ENCODE results near the gene FOXP4.

FOXP4 gene

DNA sequence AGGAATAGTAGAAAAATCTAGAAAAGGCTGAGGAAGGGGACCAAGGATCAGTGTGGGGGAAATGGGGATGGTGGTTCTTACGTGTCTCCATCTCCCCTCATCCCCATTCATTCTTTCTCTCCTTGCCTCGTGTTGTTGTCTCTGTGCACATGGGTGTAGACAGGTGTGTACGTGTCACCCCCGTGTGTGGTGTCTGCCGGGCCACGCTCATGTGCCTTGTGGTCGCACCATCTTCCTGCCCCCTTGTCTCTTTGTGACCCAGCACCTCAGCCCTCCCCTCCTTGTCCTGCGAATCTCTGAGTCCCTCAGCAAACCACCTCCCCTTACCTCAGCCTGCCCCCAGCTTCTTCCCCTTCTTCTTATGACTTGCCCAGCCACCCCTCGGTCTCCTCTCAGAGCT lies 39.4 kb downstream of the FOXP4 start:
- Mint-ChIP-seq H3K36me3 (ENCODE audit: low read depth) (no peaks in the 10 kb centered on the region), H3K27ac (no peak overlapping the region), H3K4me3 (no peak overlapping the region), H3K4me1 (ENCODE audit: low read depth) (no peaks in the 10 kb centered on the region), H3K9me3 (no peaks in the 10 kb centered on the region), H3K27me3 (ENCODE audit: low read depth) (no peaks in the 10 kb centered on the region)
- DNase-seq (ENCODE audit: low spot score), result no peak

DNA sequence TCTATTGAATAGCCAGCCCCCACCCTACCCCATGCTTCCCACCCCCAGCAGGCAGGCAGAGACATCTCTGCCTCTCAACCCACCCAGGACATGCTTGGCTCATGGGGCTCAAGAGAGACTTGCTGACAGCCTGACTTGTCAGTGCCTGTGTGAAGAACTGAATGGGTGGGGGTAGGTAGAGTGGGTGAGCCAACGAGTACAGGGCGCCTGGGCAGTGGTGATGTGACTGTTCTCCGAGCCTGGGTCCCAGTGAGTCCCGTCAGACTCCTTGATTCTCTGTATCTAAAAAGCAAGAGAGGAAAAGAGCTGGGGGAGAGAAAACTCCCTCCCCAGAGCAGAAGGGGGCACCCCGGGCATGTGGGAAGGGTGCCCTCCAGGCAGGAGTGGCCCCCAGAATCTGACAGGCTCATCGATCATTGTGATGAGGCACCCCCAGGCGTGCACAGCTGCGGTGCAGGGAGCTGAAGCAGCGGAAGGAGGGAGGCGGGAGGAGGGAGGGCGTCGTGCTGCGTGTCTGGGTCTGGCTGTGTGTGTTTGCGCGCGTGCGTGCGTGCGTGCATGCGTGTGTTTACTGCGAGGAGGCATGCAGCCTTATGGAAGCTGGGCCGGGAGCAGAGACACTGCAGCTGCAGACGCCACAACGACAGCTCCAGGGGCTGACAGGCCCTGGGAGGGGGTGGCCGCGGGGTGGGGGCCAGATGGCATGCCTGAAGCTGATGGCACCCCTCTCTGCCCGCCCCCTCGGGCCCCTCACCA lies 40.2 kb downstream of the FOXP4 start:
- H3K36me3 Mint-ChIP-seq (ENCODE audit: low read depth), result no peaks in the 10 kb centered on the region
- no peaks in the 10 kb centered on the region for H3K9me3 Mint-ChIP-seq
- no peak overlapping the region for H3K4me3 Mint-ChIP-seq
- no peaks in the 10 kb centered on the region for H3K27me3 Mint-ChIP-seq (ENCODE audit: low read depth)
- no peak for DNase-seq (ENCODE audit: low spot score)
- H3K27ac Mint-ChIP-seq, result no peak overlapping the region
- no peaks in the 10 kb centered on the region for H3K4me1 Mint-ChIP-seq (ENCODE audit: low read depth)

DNA sequence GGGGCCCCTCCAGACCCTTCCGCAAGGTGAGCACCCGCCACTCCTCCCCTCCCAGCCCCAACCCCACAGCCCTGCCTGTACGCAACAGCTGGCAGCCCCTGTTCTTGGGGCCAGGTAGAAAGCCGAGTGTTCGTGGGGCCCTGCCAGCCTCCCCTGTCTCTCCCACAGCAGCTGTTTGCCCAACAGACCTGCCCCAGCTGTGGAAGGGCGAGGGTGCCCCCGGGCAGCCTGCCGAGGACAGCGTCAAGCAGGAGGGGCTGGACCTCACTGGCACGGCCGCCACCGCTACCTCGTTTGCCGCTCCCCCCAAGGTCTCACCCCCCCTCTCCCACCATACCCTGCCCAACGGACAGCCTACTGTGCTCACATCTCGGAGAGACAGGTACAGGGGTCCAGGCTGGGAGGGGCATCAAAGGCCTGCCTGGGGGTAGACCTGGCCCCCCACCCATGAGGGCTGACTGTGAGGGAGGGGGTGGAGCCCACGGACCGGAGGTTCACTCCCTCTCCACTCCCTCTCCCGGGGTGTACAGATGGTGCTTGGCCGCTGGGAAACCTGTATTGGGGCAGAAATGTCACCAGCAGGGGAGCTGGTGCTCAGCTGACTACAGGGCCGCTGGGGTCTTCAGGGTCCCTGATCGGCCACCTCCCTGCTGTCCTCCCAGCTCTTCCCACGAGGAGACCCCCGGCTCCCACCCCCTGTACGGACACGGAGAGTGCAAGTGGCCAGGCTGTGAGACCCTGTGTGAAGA lies 41.1 kb downstream of the FOXP4 start:
- no peak for DNase-seq (ENCODE audit: low spot score)
- Mint-ChIP-seq H3K4me3 (no peak overlapping the region), H3K4me1 (ENCODE audit: low read depth) (no peaks in the 10 kb centered on the region), H3K27ac (no peak overlapping the region), H3K36me3 (ENCODE audit: low read depth) (no peaks in the 10 kb centered on the region), H3K27me3 (ENCODE audit: low read depth) (no peaks in the 10 kb centered on the region), H3K9me3 (no peaks in the 10 kb centered on the region)

DNA sequence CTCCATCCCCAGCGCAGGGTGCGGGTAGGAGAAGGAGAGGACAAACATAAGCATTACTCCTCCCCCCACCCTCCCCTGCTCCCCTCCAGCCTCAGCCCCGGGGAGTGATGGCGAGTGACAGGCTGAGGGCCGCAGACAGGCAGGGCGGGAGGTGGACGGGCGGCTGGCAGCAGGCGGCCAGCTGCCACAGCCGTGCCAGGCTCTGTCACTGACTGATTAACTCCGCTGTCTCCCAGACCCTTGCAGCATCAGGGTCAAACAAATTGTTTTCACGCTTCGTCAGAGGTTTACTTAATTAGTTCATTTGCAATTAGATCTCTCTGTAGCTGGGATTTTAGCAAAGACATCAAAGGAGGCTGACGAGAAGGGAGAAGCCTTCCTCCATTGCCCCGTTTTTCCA lies 41.9 kb downstream of the FOXP4 start:
- H3K9me3 Mint-ChIP-seq, result no peaks in the 10 kb centered on the region
- H3K4me3 Mint-ChIP-seq, result no peak overlapping the region
- H3K27me3 Mint-ChIP-seq (ENCODE audit: low read depth), result no peaks in the 10 kb centered on the region
- no peaks in the 10 kb centered on the region for H3K4me1 Mint-ChIP-seq (ENCODE audit: low read depth)
- no peak for DNase-seq (ENCODE audit: low spot score)
- H3K27ac Mint-ChIP-seq, result no peak overlapping the region
- H3K36me3 Mint-ChIP-seq (ENCODE audit: low read depth), result no peaks in the 10 kb centered on the region

DNA sequence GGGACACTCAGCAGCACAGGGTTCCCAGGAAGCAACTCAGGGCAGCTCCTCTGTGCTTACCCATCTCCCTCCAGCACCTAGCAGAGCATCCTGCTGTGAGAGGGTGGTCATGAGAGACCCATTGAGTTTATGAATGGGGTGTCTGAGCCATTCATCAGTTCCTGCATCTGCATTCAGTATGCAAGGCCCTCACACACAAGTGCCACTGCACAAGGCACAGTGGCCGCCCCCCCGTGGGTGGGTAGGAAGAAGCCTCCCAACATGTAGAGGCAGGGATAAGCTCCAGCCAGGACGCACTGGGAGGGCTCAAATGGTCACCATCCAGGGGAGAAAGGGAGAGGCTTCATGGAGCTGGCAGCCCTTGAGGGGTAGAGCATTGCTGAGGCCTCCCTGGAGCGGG lies 43.0 kb downstream of the FOXP4 start:
- no peak overlapping the region for H3K4me3 Mint-ChIP-seq
- H3K36me3 Mint-ChIP-seq (ENCODE audit: low read depth), result no peaks in the 10 kb centered on the region
- DNase-seq (ENCODE audit: low spot score), result no peak
- no peaks in the 10 kb centered on the region for H3K27me3 Mint-ChIP-seq (ENCODE audit: low read depth)
- H3K4me1 Mint-ChIP-seq (ENCODE audit: low read depth), result no peaks in the 10 kb centered on the region
- H3K9me3 Mint-ChIP-seq, result no peaks in the 10 kb centered on the region
- no peak overlapping the region for H3K27ac Mint-ChIP-seq

DNA sequence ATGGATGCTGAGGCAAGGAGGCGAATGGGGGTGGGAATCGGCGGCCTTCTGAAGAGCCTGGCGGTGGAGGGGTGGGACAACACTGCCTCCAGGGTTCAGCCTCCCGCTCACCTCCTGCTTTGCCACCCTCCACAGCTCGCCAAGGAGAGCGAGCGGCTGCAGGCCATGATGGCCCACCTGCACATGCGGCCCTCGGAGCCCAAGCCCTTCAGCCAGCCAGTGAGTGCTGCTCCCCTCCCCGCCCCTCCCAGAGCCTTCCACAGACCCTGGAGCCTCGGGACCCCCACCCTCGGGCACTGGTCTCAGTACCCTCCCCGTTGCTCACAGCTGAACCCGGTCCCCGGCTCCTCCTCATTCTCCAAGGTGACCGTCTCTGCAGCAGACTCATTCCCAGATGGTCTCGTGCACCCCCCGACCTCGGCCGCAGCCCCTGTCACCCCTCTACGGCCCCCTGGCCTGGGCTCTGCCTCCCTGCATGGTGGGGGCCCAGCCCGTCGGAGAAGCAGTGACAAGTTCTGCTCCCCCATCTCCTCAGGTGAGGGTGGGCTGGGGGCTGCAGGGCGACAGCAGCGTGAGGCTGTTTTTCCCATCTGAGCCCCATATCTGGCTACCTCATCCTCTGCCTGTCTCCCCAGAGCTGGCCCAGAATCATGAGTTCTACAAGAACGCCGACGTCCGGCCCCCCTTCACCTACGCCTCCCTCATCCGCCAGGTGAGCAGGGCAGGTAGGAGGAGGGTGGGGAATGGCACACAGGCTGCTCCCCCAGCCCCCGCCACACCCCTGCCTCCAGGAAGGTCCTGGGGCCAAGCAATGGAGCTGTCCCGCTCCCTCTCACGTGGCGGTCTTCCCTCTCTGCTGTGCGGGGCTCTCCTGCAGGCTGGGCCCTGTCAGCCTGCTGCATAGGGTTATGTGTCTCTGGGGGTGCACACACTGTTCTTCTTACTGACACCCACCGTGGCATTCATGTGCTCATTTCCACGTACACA lies 43.7 kb downstream of the FOXP4 start:
- no peaks in the 10 kb centered on the region for H3K4me1 Mint-ChIP-seq (ENCODE audit: low read depth)
- H3K27ac Mint-ChIP-seq, result no peak overlapping the region
- no peaks in the 10 kb centered on the region for H3K36me3 Mint-ChIP-seq (ENCODE audit: low read depth)
- no peak for DNase-seq (ENCODE audit: low spot score)
- no peaks in the 10 kb centered on the region for H3K9me3 Mint-ChIP-seq
- H3K4me3 Mint-ChIP-seq, result no peak overlapping the region
- H3K27me3 Mint-ChIP-seq (ENCODE audit: low read depth), result no peaks in the 10 kb centered on the region

DNA sequence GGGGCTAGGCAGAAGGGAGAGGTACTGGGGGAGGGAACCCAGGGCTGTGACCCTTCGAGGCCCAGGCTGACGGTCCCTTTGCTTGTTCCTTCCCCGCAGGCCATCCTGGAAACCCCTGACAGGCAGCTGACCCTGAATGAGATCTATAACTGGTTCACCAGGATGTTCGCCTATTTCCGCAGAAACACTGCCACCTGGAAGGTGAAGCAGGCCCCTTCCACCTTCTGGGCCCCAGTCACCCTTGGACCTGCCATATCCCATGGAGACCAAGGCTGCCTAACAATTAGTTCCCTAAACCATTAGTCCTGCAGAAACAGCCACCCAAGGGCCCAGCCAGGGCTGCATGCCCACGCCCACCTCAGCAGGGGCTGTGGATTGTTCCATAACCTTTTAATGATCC lies 44.9 kb downstream of the FOXP4 start:
- H3K9me3 Mint-ChIP-seq, result no peaks in the 10 kb centered on the region
- no peaks in the 10 kb centered on the region for H3K27me3 Mint-ChIP-seq (ENCODE audit: low read depth)
- H3K4me3 Mint-ChIP-seq, result no peak overlapping the region
- no peak for DNase-seq (ENCODE audit: low spot score)
- no peak overlapping the region for H3K27ac Mint-ChIP-seq
- H3K4me1 Mint-ChIP-seq (ENCODE audit: low read depth), result no peaks in the 10 kb centered on the region
- H3K36me3 Mint-ChIP-seq (ENCODE audit: low read depth), result no peaks in the 10 kb centered on the region

DNA sequence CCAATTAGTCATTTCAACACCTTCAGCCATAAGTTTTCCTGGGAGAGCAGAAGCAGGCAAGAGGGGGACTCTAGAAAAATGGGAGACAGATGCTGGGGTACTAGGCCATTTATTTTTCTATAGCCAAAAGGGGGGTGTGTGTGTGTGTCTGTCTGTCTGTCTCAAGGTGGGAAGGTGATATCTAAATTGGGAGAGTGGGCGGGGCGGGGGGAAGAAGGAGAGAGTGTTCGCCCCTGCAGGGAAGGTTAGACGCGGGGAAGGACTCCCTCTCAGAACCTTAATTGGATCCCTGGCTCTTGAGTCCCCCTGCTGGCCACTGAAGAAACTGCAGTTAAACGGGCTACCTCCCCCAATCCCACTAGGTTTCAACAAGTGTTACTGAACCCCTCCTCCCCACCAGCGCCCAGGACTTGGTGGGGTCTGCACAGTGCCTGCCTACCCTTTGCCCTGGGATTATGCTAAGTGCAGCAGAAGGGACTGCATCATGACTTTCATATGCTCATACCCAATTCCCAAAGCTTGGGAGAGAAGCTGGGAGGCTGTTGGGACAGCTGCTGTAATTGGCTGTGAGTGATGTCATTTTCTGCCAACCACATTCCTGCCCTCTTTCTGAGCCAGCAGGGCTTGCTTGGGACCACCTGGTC lies 45.8 kb downstream of the FOXP4 start:
- H3K4me3 Mint-ChIP-seq, result no peak overlapping the region

DNA sequence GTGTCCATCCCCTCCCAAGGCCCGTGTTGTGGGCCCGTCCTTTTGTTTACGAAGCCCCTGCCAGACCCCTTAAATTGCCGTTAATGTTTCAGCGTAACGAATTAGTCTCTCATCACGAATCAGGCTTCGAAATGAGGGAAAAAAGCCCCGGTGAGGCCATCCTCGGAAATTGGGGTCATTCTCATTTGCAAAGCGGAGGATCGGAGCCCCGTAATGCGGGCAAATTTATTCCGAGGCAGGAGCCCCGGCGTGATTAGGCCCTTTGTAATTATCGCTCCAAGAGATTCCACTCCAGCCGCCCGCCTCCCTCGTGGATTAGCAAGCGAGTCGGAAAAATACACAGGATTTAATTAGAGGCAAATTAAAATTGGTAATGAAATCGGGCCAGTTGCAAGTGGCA lies 47.2 kb downstream of the FOXP4 start:
- Mint-ChIP-seq H3K4me3 (no peak overlapping the region), H3K36me3 (ENCODE audit: low read depth) (no peaks in the 10 kb centered on the region), H3K9me3 (no peaks in the 10 kb centered on the region), H3K4me1 (ENCODE audit: low read depth) (no peaks in the 10 kb centered on the region), H3K27me3 (ENCODE audit: low read depth) (no peaks in the 10 kb centered on the region), H3K27ac (no peak overlapping the region)
- DNase-seq (ENCODE audit: low spot score), result no peak

More for the DNA sequence above, 45.8 kb downstream of the FOXP4 start:
- no peaks in the 10 kb centered on the region for H3K27me3 Mint-ChIP-seq (ENCODE audit: low read depth)
- H3K27ac Mint-ChIP-seq, result no peak overlapping the region
- DNase-seq (ENCODE audit: low spot score), result peak; percentile 50
- H3K9me3 Mint-ChIP-seq, result no peaks in the 10 kb centered on the region
- no peaks in the 10 kb centered on the region for H3K36me3 Mint-ChIP-seq (ENCODE audit: low read depth)
- no peaks in the 10 kb centered on the region for H3K4me1 Mint-ChIP-seq (ENCODE audit: low read depth)

DNA sequence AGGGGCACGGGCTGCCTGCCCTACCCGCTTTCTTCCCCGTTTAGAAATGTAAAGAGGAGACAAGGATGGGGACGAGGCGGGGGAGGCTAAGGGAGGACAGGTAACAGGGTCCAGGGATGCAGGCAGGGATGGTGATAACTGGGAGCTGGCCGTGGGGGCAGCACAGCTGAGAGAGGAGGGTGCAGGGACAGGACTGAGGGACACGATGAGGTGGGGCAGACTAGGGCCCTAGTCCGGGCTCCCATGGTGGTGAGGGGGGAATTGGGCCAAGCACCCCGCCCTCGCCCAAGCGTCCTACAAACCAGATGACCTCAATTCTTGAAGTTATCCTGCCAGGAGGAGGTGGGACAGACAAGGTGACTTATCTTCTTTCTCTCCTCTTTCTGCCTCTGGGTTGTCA lies 47.7 kb downstream of the FOXP4 start:
- Mint-ChIP-seq H3K4me3 (no peak overlapping the region), H3K9me3 (no peaks in the 10 kb centered on the region), H3K4me1 (ENCODE audit: low read depth) (no peaks in the 10 kb centered on the region), H3K27me3 (ENCODE audit: low read depth) (no peaks in the 10 kb centered on the region), H3K27ac (no peak overlapping the region), H3K36me3 (ENCODE audit: low read depth) (no peaks in the 10 kb centered on the region)
- DNase-seq (ENCODE audit: low spot score), result no peak

DNA sequence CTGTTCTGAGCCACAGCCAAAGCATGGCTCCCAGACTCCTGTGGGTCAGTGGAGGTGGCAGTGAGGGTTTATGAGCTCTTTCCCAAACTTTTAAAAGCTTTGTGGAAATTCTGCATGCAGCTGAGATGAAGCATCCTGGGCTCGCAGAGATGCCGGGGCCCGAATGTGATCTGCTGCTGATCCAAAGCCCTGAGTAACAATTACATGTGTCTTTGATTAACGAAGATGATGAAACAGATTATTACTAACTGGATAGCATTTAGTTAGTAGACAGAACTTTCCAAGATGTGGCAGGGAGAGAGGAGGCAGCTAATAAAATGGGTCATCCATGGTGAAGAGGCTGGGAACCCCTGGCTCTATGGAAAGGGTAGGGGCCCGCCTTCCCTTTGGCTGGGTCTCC lies 48.1 kb downstream of the FOXP4 start:
- no peaks in the 10 kb centered on the region for H3K4me1 Mint-ChIP-seq (ENCODE audit: low read depth)
- no peaks in the 10 kb centered on the region for H3K27me3 Mint-ChIP-seq (ENCODE audit: low read depth)
- no peaks in the 10 kb centered on the region for H3K36me3 Mint-ChIP-seq (ENCODE audit: low read depth)
- H3K9me3 Mint-ChIP-seq, result no peaks in the 10 kb centered on the region
- no peak overlapping the region for H3K4me3 Mint-ChIP-seq
- no peak for DNase-seq (ENCODE audit: low spot score)
- no peak overlapping the region for H3K27ac Mint-ChIP-seq

DNA sequence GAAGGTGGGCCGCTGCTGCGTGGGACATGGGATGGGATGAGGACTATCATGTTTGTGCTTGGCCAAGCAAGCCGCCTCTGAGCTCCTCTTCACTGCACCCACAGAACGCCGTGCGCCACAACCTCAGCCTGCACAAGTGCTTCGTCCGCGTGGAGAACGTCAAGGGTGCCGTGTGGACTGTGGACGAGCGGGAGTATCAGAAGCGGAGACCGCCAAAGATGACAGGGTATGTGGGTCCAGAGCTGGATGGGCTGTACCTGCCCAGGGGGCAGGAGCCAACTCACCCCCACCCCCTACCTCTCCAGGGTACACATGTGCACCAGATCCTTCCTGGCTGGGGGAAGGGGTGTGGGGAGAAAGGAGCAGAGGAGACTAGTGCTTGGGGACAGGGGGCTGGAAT lies 48.6 kb downstream of the FOXP4 start:
- Mint-ChIP-seq H3K27me3 (ENCODE audit: low read depth) (no peaks in the 10 kb centered on the region), H3K36me3 (ENCODE audit: low read depth) (no peaks in the 10 kb centered on the region), H3K27ac (no peak overlapping the region), H3K4me3 (no peak overlapping the region), H3K9me3 (no peaks in the 10 kb centered on the region), H3K4me1 (ENCODE audit: low read depth) (no peaks in the 10 kb centered on the region)
- no peak for DNase-seq (ENCODE audit: low spot score)

DNA sequence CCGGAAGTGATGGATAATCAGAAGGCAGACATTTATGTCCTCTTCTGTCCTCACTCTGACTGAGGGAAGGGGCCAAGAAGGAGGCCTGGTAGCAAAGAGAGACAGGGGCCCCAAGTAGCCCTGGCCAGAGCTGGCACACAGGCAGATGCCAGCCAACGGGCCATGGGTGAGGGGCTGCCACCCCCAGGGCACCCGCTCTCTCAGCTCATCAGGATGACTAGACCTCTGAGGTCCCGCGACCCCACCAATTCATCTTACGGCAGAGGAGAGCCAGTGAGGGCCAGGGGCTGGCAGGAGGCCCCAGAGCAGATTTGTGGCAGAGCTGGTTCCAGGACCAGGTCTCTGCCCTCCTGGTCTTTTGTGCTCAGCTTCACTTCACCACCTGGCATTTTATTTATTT lies 49.0 kb downstream of the FOXP4 start:
- no peaks in the 10 kb centered on the region for H3K36me3 Mint-ChIP-seq (ENCODE audit: low read depth)
- H3K4me1 Mint-ChIP-seq (ENCODE audit: low read depth), result no peaks in the 10 kb centered on the region

More for the DNA sequence above, 49.0 kb downstream of the FOXP4 start:
- DNase-seq (ENCODE audit: low spot score), result no peak
- no peaks in the 10 kb centered on the region for H3K9me3 Mint-ChIP-seq
- no peak overlapping the region for H3K4me3 Mint-ChIP-seq
- H3K27ac Mint-ChIP-seq, result no peak overlapping the region
- H3K27me3 Mint-ChIP-seq (ENCODE audit: low read depth), result no peaks in the 10 kb centered on the region

Measured in T-helper 2 cell treated with Interferon-gamma antibody and Interleukin-4, amounts not matched to agents 5 μg/mL and 100 μg/mL, for 36 hours (primary cell).